Nephron progenitor cell (in vitro differentiated cells): ENCODE data around the gene TMEM225B.

Experiments
- DNase-seq: peaks from one replicate; pipeline ENCODE4 v3.0.0; 2021
- H3K27ac Mint-ChIP-seq: 2 replicates; pipeline ENCODE4 v1.8.0; 2021; ENCODE audit warnings: mild to moderate bottlenecking, moderate library complexity, mixed read lengths
- H3K27me3 Mint-ChIP-seq: 2 replicates; pipeline ENCODE4 v1.8.0; 2021; ENCODE audit warnings: mild to moderate bottlenecking, low read depth, mixed read lengths; ENCODE audit not compliant: poor library complexity
- H3K36me3 Mint-ChIP-seq: 2 replicates; pipeline ENCODE4 v1.8.0; 2021; ENCODE audit warnings: low read depth, mixed read lengths
- H3K4me1 Mint-ChIP-seq: 2 replicates; pipeline ENCODE4 v1.8.0; 2021; ENCODE audit warnings: mixed read lengths
- H3K4me3 Mint-ChIP-seq: 2 replicates; pipeline ENCODE4 v1.8.0; 2021; ENCODE audit warnings: mild to moderate bottlenecking, moderate library complexity, mixed read lengths
- H3K9me3 Mint-ChIP-seq: 2 replicates; pipeline ENCODE4 v1.8.0; 2021; ENCODE audit warnings: mild to moderate bottlenecking, moderate library complexity, mixed read lengths
- CTCF ChIP-seq: fragments of 200-600 bp; sonication (generic); IDR thresholded peaks from 2 replicates; pipeline ENCODE4 v1.5.0; 2021; ENCODE audit warnings: antibody characterized with exemption

The TMEM225B gene

GRCh38 chr7:99557196-99557607 is 40.9 kb upstream of the TMEM225B start:
- Mint-ChIP-seq H3K9me3 (no peaks in the 10 kb centered on the region), H3K4me3 (peak overlapping the region; percentile 93), H3K36me3 (peaks cover 30% of the 10 kb centered on the region), H3K27ac (no peak overlapping the region), H3K27me3 (no peaks in the 10 kb centered on the region), H3K4me1 (peaks cover 28% of the 10 kb centered on the region)
- TF ChIP-seq CTCF, result no peak
- DNase-seq, result no peak

- peak overlapping the region; percentile 93 for H3K4me3 Mint-ChIP-seq
- TF ChIP-seq CTCF, result no peak
- H3K27ac Mint-ChIP-seq, result peak overlapping the region; percentile 95
- peaks cover 29% of the 10 kb centered on the region for H3K4me1 Mint-ChIP-seq
- peaks cover 37% of the 10 kb centered on the region for H3K36me3 Mint-ChIP-seq
- H3K27me3 Mint-ChIP-seq, result no peaks in the 10 kb centered on the region
- no peak for DNase-seq
- H3K9me3 Mint-ChIP-seq, result no peaks in the 10 kb centered on the region
Observed at GRCh38 chr7:99557940-99558305, 40.1 kb upstream of the TMEM225B start.

GRCh38 chr7:99558306-99559174 is 39.5 kb upstream of the TMEM225B start, which contains the start of gene ZNF655:
TSS of gene ZNF655 (plus strand) at chr7:99558642. CDS start at chr7:99560560, 1,918 bp downstream.
- peaks cover 41% of the 10 kb centered on the region for H3K36me3 Mint-ChIP-seq
- TF ChIP-seq CTCF, result no peak
- H3K27ac Mint-ChIP-seq, result peak within 1 kb of the TSS; percentile 95
- H3K27me3 Mint-ChIP-seq, result no peaks in the 10 kb centered on the region
- peak; percentile 94 for DNase-seq
- peaks cover 29% of the 10 kb centered on the region for H3K4me1 Mint-ChIP-seq
- no peaks in the 10 kb centered on the region for H3K9me3 Mint-ChIP-seq
- H3K4me3 Mint-ChIP-seq, result peak within 1 kb of the TSS; percentile 93

GRCh38 chr7:99559175-99559915 is 38.7 kb upstream of the TMEM225B start:
- no peaks in the 10 kb centered on the region for H3K9me3 Mint-ChIP-seq
- no peak for DNase-seq
- no peaks in the 10 kb centered on the region for H3K27me3 Mint-ChIP-seq
- no peak for TF ChIP-seq CTCF
- peak overlapping the region; percentile 93 for H3K4me3 Mint-ChIP-seq
- peak overlapping the region; percentile 95 for H3K27ac Mint-ChIP-seq
- H3K4me1 Mint-ChIP-seq, result peaks cover 29% of the 10 kb centered on the region
- H3K36me3 Mint-ChIP-seq, result peaks cover 44% of the 10 kb centered on the region

- no peak for TF ChIP-seq CTCF
- Mint-ChIP-seq H3K4me3 (peak overlapping the region; percentile 93), H3K4me1 (peaks cover 29% of the 10 kb centered on the region), H3K36me3 (peaks cover 51% of the 10 kb centered on the region), H3K9me3 (no peaks in the 10 kb centered on the region), H3K27me3 (no peaks in the 10 kb centered on the region), H3K27ac (peak overlapping the region; percentile 79)
- DNase-seq, result no peak
Observed at GRCh38 chr7:99560834-99561736, 37.0 kb upstream of the TMEM225B start.
